ENCODE results near the gene NTSR2.

- TF ChIP-seq EZH2 (IDR thresholded peaks at IDR 0.05), result no peak
- TF ChIP-seq POLR2AphosphoS5 (IDR thresholded peaks at IDR 0.05; ENCODE audit: borderline replicate concordance, low read depth, low read length), result no peak
- no peak for TF ChIP-seq FOXP2 (optimal IDR thresholded peaks at IDR 0.05; ENCODE audit: control extremely low read depth, extremely low read length, insufficient read depth)
These were observed 12.6 kb upstream of the NTSR2 start for GRCh38 chr2:11682590-11682915.
